ENCODE data around the gene PAQR9.
"Not testable (repeated sequence)": the region's sequence is repeated elsewhere in the genome, so short reads cannot be mapped to it uniquely, and the experiment has no call there.

DNA sequence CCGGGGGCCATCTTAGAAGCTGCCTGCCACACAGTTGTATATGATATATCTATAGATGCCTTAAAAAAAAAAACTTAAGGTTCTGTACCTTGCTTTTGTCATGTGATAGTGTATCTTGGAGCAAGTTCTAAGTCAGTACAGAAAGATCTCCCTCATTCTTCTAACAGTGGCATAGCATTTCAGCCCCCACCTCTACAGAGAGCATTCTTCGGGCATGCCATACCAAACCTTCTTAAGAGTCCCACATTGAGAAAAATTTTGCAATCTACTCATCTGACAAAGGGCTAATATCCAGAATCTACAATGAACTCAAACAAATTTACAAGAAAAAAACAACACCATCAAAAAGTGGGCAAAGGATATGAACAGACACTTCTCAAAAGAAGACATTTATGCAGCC lies 24.7 kb upstream of the PAQR9 start:
- not testable (repeated sequence) for TF ChIP-seq CTCF (IDR thresholded peaks at IDR 0.05; ENCODE audit: low read length); EZH2 (IDR thresholded peaks at IDR 0.05; ENCODE audit: borderline replicate concordance, low read length)
